Gastrocnemius medialis (tissue), 4 donors: ENCODE measurements around the gene TRABD2A. TPM values are rescaled to one million over a fixed set of nuclear protein-coding genes. Genes with fewer than 3 reads are reported as not detected.

Source experiments
- ATAC-seq, 2 donors: fragments of 150-250 bp; one replicate each; pipeline ENCODE4 v1.9.1; 2016
- DNase-seq, 2 donors: peaks; one replicate each; pipeline ENCODE4 v3.0.0-alpha.2; 2019
- H3K27ac ChIP-seq, 4 donors: fragments of 200-600 bp; sonication (generic); 1 replicate in 1 of 4; 2 replicates in 3 of 4; pipeline ENCODE4 v1.5.1; 2016 to 2018; ENCODE audit warnings: mild to moderate bottlenecking in 2 of 4, moderate library complexity in 1 of 4
- H3K27me3 ChIP-seq, 3 donors: fragments of 200-600 bp; sonication (generic) in 2 of 3; 1 replicate in 1 of 3; 2 replicates in 2 of 3; pipeline versions ENCODE4 v1.5.1 to v1.6.0; 2016 to 2019; ENCODE audit warnings: mild to moderate bottlenecking in 1 of 3, moderate library complexity in 1 of 3
- H3K36me3 ChIP-seq, 2 donors: fragments of 200-600 bp; sonication (generic) in 1 of 2; one replicate each; pipeline ENCODE4 v1.5.1; 2017 to 2018
- H3K4me1 ChIP-seq, 2 donors: fragments of 200-600 bp; sonication (generic) in 1 of 2; one replicate each; pipeline ENCODE4 v1.5.1; 2016 to 2017; ENCODE audit warnings: mild to moderate bottlenecking in 2 of 2
- H3K4me3 ChIP-seq, 4 donors: fragments of 200-600 bp; sonication (generic) in 3 of 4; 1 replicate in 1 of 4; 2 replicates in 3 of 4; pipeline ENCODE4 v1.5.1; 2016 to 2019; ENCODE audit warnings: mild to moderate bottlenecking in 2 of 4
- H3K9me3 ChIP-seq, 3 donors: fragments of 200-600 bp; sonication (generic) in 2 of 3; 1 replicate in 1 of 3; 2 replicates in 2 of 3; pipeline ENCODE4 v1.5.1; 2016 to 2019
- POLR2A ChIP-seq, 2 donors: fragments of 450-650 bp; IDR thresholded peaks; one replicate each; pipeline ENCODE4 v1.6.1; 2017; ENCODE audit warnings: antibody characterized with exemption in 2 of 2, mild to moderate bottlenecking in 2 of 2, moderate library complexity in 2 of 2
- in situ Hi-C, 4 donors: fragments of 200-750 bp; cut with MboI; loops; one replicate each; pipeline versions ENCODE4 v1.15.0 to v1.8.0; 2017; ENCODE audit warnings: low sequenced_read_pairs in 4 of 4
- intact Hi-C: fragments of 100-400 bp; cut with DNase I; formaldehyde crosslinking; loops from one replicate; pipeline ENCODE4 v1.15.1; 2023; ENCODE audit warnings: low total_unique reads
- total RNA-seq, 4 donors: library from RNA; depleted of rRNA; stranded (reverse); fragments of >200 nt; gene quantifications; one replicate each; pipeline versions ENCODE4 v1.1.0 to v1.2.3, GENCODE V29; 2016
- TF ChIP-seq, protein P1 (sequence below), 5 experiments: fragments of 450-650 bp in 3 of 5; fragments of 200-600 bp in 2 of 5; sonication (generic) in 2 of 5; IDR thresholded peaks in 4 of 5; conservative IDR thresholded peaks in 1 of 5; 1 replicate in 4 of 5; 2 replicates in 1 of 5; pipeline ENCODE4 v1.5.1; 2016 to 2019; ENCODE audit warnings: antibody characterized with exemption in 5 of 5, mild to moderate bottlenecking in 3 of 5, moderate library complexity in 3 of 5

Gene TRABD2A
- total RNA-seq, 4 donors from 2014 or later, result 0.27 to 0.97 (median 0.64) TPM

DNA sequence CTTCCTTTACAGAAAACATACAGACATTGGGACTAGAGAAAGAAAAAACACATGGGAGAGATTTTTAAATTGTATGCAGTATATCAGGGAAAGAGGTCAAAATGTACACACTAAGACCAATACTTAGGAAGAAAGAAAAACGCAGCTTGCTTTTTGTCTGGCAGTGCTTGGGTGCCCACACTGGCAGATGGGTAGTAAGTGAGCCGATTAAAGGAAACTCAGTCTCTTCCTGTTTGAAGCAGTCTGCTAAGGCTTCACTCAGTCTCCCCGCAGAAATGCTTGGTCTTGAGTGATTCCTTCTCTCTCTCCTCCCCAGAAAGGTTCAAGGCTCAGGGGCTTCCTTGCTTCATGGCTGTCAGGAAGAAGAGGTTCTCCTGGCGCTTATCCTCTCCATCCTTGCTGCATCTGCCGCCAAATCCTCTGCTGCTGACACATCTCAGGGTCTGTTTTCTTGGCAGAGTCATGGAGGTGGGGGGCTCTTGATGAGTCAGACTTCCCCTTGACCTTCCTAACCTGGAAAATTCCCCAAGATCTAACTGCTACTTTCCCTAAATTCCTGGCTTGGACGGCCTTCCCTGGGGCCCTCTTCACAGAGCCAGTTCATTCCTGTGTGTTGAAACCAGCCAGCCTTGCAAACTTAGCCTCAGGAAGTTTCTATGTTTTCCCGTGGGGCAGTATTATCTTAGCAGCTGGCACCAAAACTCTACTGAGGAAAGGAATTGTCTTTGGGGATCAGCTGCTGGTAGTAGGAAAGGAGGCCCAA is 14.1 kb upstream of the TRABD2A start:
- Histone ChIP-seq H3K27me3 (no peaks in the 10 kb centered on the region), H3K27ac (peak overlapping the region in 1 of 4 donors; percentile 22), H3K36me3 (no peaks in the 10 kb centered on the region), H3K4me3 (no peak overlapping the region), H3K4me1 (peaks cover 0 to 5% of the 10 kb centered on the region in 2 donors), H3K9me3 (no peaks in the 10 kb centered on the region)
- no peak for TF ChIP-seq POLR2A (IDR thresholded peaks at IDR 0.05)
- TF ChIP-seq, protein P1, sequence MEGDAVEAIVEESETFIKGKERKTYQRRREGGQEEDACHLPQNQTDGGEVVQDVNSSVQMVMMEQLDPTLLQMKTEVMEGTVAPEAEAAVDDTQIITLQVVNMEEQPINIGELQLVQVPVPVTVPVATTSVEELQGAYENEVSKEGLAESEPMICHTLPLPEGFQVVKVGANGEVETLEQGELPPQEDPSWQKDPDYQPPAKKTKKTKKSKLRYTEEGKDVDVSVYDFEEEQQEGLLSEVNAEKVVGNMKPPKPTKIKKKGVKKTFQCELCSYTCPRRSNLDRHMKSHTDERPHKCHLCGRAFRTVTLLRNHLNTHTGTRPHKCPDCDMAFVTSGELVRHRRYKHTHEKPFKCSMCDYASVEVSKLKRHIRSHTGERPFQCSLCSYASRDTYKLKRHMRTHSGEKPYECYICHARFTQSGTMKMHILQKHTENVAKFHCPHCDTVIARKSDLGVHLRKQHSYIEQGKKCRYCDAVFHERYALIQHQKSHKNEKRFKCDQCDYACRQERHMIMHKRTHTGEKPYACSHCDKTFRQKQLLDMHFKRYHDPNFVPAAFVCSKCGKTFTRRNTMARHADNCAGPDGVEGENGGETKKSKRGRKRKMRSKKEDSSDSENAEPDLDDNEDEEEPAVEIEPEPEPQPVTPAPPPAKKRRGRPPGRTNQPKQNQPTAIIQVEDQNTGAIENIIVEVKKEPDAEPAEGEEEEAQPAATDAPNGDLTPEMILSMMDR (IDR thresholded peaks at IDR 0.05 in 4 of 5, conservative IDR thresholded peaks at IDR 0.05 in 1 of 5), result no peak
- DNase-seq (no peak), ATAC-seq (no peak)
- in situ Hi-C loops (no loop called here), intact Hi-C loops (no loop called here)

DNA sequence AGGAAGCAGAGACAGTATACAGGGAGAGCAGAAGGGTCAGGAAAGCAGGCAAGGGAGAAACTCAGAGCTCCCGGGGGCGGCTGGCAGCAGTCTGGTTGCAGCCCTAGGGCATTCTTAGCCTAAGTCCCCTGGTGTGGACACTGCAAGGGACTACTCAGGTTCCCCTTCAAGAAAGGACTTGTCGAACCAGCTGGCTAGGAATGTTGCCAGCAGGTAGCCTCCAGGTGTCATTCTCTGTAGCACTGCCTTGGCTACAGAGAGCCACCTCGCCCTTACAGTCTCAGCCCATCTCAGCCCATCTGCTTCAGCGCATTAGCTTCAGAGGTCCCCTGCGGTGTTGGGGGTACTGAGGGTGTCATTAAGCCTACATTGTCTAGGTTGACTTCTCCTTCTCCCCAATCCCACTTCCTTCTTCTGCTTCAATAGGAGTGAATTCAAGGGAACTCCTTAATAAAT is 13.3 kb upstream of the TRABD2A start:
- DNase-seq (no peak), ATAC-seq (no peak)
- intact Hi-C loops, result no loop called here
- Histone ChIP-seq H3K27ac (no peak overlapping the region), H3K9me3 (no peaks in the 10 kb centered on the region), H3K4me1 (peaks cover 0 to 5% of the 10 kb centered on the region in 2 donors), H3K36me3 (no peaks in the 10 kb centered on the region), H3K27me3 (no peaks in the 10 kb centered on the region), H3K4me3 (no peak overlapping the region)
- TF ChIP-seq POLR2A (IDR thresholded peaks at IDR 0.05), result no peak
- TF ChIP-seq, protein P1 (IDR thresholded peaks at IDR 0.05 in 4 of 5, conservative IDR thresholded peaks at IDR 0.05 in 1 of 5), result no peak
- in situ Hi-C loops, result no loop called here

DNA sequence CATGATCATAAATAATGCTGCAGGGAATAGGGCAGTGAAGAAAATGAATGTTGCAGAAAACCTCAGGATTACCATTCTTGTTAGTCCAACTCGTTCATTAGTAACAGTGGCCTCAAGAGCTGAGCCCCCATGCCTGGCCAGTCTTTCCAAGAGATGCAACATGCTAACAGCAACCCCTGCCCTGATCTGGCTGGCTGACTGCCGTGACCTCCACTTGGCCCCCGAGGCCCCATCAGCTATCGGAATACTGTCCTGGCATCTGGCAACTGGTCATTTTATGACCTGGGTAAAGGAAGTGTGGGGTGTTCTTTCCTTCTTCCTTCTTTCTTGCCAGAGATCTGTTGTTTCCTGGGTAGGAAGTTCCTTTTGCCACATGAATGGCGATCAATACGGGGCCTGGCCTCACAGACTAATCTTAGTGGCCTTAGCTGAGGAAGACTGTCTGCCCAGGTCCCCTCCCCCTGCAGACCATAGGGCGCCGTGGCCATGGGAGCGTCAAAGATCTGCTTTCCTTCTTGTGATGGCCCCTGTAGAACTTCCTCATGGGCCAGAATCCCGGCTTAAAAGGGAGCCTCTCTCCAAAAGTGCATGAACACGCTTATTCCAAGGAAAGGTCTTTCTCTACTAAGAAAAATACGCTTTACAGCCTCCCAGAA is 10.6 kb upstream of the TRABD2A start:
- Histone ChIP-seq H3K27me3 (no peaks in the 10 kb centered on the region), H3K9me3 (no peaks in the 10 kb centered on the region), H3K4me3 (no peak overlapping the region), H3K4me1 (no peaks in the 10 kb centered on the region), H3K36me3 (no peaks in the 10 kb centered on the region), H3K27ac (no peak overlapping the region)
- intact Hi-C loops, result no loop called here
- no peak for TF ChIP-seq POLR2A (IDR thresholded peaks at IDR 0.05)
- TF ChIP-seq, protein P1 (IDR thresholded peaks at IDR 0.05 in 4 of 5, conservative IDR thresholded peaks at IDR 0.05 in 1 of 5), result no peak
- DNase-seq, result no peak
- no peak for ATAC-seq
- in situ Hi-C loops, result no loop called here

DNA sequence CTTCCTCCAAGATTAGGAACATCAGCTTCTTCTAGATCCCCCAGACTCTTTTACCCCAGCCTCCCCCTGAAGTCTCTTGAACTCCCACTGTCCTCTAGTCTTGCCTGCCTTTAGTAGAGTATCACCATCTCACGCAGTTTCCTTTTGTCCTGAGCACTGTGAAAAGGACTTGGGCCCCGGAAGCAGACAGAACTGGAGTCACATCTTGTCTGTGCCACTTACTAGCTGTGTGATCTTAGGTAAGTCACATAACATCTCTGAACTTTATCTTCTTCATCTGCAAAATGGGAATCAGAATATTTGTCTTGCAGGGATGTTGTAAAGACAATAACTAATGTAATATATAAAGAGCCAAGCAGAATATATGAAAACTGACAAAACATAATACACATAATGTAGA is 8.4 kb upstream of the TRABD2A start:
- ATAC-seq (no peak), DNase-seq (no peak)
- Histone ChIP-seq H3K27ac (peak overlapping the region in 2 of 4 donors; percentile 7 to 31), H3K9me3 (no peaks in the 10 kb centered on the region), H3K4me1 (no peaks in the 10 kb centered on the region), H3K36me3 (no peaks in the 10 kb centered on the region), H3K4me3 (no peak overlapping the region), H3K27me3 (no peaks in the 10 kb centered on the region)
- intact Hi-C loops, result no loop called here
- in situ Hi-C loops, result loop anchor here in 3 of 4 donors (10.0 kb wide), 1 partner anchor 395 kb away; no protein-coding TSS in a partner anchor
- TF ChIP-seq, protein P1 (IDR thresholded peaks at IDR 0.05 in 4 of 5, conservative IDR thresholded peaks at IDR 0.05 in 1 of 5), result no peak
- no peak for TF ChIP-seq POLR2A (IDR thresholded peaks at IDR 0.05)
